Heart left ventricle (tissue), 13 donors: Measurements from ENCODE around the gene PLCB1.

Source experiments
- CTCF ChIP-seq, 12 donors: fragments of 200-600 bp; sonication (generic) in 4 of 12; IDR thresholded peaks; one replicate each; pipeline versions ENCODE4 v1.5.0 to v1.8.0; 2018 to 2022; ENCODE audit warnings: antibody characterized with exemption in 12 of 12, mild to moderate bottlenecking in 5 of 12
- POLR2A ChIP-seq, 2 donors: fragments of 450-650 bp; IDR thresholded peaks; one replicate each; pipeline ENCODE4 v1.6.1; 2017; ENCODE audit warnings: antibody characterized with exemption in 2 of 2, mild to moderate bottlenecking in 2 of 2, moderate library complexity in 2 of 2
- donor health status: ischemic (EF 13 %, LVEDD 7.1; RV severe dilation, severe dysfunction).
- donor health status: DM: no; HTN: yes; CAD: no.
- donor health status: DM: no; HTN: no; CAD: no.
- donor health status: ischemic (EF 25% LVEDD 6.9; RV normal size, moderate dysfunction).
- donor health status: ischemic (EF 25% LVEDD 5.7; RV mildly dilated, moderate dysfunction).
- donor health status: ischemic (EF 35%, LVEDD 5.7; RV mildly dilated, moderate dysfunction).
- donor health status: nonischemic (EF 11% LVEDD 7.7; RV severe dilation, severe dysfunction).
- donor health status: DM: yes; HTN: yes; CAD: no.
- donor health status: PGD.
- donor health status: ischemic (EF 29% LVEDD 5.4; RV normal size, mild dysfunction).
- donor health status: nonischemic (EF 23%, LVEDD 6.1; RV moderate dilation, normal function).

- no peak for TF ChIP-seq CTCF (IDR thresholded peaks at IDR 0.05)
- TF ChIP-seq POLR2A (IDR thresholded peaks at IDR 0.05): no peak
These were observed 64.0 kb downstream of the PLCB1 start for GRCh38 chr20:8196096-8196495.
